ENCODE data around the gene FXYD3.
"Not testable (repeated sequence)": the region's sequence is repeated elsewhere in the genome, so short reads cannot be mapped to it uniquely, and the experiment has no call there.

FXYD3 gene

DNA sequence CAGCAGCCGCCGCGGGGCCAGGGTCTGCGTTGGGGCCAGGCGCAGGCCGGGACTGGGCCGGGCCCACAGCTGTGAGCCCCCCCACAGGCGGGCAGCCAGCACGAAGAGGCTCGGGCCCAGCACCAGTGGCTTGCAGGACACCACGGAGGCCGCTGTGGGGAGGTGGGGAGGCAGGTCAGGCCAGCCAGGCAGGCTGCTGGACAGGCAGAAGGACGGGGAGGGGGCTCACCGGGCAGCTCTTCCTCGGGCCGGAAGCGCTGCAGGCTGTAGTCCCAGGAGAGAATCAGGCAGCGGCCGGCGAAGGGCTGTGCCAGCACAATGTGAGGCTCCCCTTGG lies 11.0 kb downstream of the FXYD3 start:
- DNase-seq = no peak

- no peak for DNase-seq
Measured at GRCh38 chr19:35127871-35128270, 12.2 kb downstream of the FXYD3 start.

- DNase-seq = no peak
Measured at GRCh38 chr19:35128398-35129057, 12.9 kb downstream of the FXYD3 start.

DNA sequence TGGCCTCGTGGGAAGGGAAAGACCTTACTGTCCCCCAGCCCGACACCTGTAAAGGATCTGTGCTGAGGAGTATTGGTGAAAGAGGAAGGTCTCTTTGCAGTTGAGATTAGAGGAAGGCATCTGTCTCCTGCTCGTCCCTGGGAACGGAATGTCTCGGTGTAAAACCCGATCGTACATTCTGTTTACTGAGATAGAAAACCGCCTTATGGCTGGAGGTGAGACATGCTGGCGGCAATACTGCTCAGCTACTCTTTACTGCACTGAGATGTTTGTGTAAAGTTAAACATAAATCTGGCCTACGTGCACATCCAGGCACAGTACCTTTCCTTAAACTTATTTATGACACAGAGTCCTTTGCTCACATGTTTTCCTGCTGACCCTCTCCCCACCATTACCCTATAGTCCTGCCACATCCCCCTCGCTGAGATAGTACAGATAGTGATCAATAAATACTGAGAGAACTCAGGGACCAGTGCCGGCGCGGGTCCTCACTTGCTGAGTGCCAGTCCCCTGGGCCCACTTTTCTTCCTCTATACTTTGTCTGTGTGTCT lies 14.2 kb downstream of the FXYD3 start:
- not testable (repeated sequence) for DNase-seq

- no peak for DNase-seq
Measured at GRCh38 chr19:35130761-35131720, 15.4 kb downstream of the FXYD3 start.

- no peak for DNase-seq
Measured at GRCh38 chr19:35132254-35132653, 16.6 kb downstream of the FXYD3 start.

- no peak for DNase-seq
Measured at GRCh38 chr19:35133826-35134225, 18.2 kb downstream of the FXYD3 start.

DNA sequence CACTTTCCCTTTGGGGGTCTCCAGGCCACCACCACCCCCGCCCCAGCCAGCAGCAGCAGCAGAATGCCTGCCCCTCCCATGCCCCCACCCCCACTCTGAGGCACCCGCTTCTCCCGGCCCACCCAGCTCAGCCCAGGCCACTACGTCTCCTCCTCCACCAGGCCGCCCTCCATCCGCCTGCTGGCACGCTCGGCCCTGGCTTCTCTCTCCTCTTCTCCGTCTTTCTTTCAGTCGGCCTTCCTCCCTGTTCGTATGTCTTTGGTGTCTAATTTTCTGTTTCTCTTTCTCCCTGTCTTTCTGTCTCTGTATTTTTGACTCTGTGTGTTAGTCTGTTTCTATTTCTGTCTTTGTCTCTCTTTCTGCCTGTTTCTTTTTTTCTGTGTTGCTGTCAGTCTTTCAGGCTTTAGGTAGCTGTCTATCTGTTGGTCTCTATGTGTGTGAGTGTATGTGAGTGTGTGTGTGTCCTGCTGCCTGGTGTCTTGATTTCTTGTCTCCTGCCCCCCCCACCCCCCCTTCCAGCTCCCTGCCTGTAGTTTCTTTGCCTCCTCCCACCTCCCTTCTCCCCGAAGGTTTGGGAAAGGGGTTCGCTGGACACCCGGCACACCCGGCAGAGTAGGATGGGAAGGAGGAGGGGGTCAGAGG lies 19.1 kb downstream of the FXYD3 start, which contains the start of gene LGI4:
Gene LGI4 (minus strand): TSS at position 459 of the 642 bp plus-strand sequence. CDS start 379 bp downstream, at position 80.
- DNase-seq = no peak

DNA sequence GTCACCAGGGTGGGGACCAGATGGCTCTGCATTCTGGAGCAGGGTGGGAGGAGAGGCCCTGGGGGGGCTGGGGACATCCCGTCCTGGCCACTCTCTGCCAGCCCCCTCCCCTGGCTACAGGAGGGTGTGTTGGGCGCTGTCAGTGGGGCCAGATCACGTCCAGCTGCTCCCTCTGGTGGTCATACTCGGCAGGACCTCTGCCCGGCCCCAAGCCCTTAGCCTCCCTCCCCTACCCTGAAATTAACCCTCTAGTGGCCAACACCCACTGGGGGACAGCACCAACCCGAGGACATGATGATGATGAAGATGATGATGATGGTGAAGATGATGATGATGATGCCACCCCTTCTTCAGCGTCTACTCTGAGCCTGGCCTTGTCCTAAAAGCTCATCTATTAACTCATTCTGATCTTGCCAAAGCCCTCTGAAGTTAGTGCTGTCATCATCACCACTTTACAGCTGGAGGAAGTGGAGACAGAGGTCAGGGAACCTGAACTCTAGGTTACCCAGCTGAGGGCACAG lies 19.8 kb downstream of the FXYD3 start:
- DNase-seq = peak; percentile 31

DNA sequence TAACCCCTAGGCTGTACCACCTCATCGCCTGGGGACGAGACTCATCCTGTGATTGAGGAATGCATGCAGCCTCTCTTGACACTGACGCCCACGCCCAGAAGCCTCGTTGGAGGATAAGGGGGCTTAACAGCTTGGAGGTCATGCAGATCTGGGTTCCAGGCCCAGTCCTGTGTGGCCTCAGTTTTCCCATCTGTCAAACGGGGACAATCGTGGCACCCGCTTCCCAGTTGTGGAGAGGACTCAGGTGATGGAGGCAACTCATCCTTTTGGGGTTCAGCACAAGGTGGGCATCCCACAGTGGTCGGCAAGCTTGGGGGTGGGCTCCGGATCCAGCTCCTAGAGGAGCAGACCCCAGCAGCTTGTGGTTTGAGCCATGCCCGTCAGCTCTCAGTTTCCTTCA lies 20.6 kb downstream of the FXYD3 start:
- no peak for DNase-seq

GRCh38 chr19:35136977-35137702 lies 21.5 kb downstream of the FXYD3 start:
- no peak for DNase-seq

- DNase-seq = no peak
Measured at GRCh38 chr19:35138305-35138892, 22.8 kb downstream of the FXYD3 start, which contains the start of gene FXYD1. TSS of gene FXYD1 (plus strand) at chr19:35138824. CDS start at chr19:35140080, 1,256 bp downstream.

- DNase-seq = no peak
Measured at GRCh38 chr19:35140207-35140961, 24.8 kb downstream of the FXYD3 start.

DNA sequence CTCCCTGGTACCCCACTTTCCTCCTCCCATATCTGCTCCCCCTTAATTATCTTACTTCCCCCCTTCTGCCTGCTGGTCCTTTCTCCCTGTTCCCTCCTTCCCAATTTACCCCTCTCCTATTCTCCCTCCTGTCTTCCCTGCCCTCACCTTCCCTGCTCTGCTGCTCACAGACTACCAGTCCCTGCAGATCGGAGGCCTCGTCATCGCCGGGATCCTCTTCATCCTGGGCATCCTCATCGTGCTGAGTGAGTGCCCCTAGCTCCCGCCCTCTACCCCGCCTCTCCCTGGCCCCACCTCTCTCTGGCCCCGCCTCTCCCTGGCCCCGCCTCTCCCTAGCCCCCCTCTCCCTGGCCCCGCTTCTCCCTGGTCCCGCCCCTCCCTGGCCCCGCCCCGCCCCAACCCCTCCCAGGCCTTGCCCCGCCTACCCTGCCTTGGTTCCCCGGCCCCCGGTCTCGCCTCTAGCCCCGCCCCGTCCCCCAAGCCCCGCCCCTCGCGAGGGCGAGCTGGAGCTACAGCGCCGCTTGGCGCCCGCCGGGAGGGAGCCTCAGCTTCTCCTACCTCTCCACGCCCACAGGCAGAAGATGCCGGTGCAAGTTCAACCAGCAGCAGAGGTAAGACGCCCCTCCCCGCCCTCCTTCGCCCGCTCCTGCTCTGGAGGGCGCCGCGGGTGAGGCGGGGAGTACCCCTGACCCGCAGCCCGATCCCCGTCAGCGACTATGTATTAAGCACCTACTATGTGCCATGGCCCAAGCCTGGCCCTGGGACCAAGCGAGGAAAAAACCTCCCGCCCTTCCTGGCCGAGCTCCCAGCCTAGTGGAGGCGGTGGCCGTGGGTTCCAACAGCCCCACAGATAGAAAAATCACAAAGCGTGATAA lies 25.6 kb downstream of the FXYD3 start:
- peak; percentile 53 for DNase-seq

GRCh38 chr19:35141837-35142605 lies 26.4 kb downstream of the FXYD3 start:
- DNase-seq = no peak

DNA sequence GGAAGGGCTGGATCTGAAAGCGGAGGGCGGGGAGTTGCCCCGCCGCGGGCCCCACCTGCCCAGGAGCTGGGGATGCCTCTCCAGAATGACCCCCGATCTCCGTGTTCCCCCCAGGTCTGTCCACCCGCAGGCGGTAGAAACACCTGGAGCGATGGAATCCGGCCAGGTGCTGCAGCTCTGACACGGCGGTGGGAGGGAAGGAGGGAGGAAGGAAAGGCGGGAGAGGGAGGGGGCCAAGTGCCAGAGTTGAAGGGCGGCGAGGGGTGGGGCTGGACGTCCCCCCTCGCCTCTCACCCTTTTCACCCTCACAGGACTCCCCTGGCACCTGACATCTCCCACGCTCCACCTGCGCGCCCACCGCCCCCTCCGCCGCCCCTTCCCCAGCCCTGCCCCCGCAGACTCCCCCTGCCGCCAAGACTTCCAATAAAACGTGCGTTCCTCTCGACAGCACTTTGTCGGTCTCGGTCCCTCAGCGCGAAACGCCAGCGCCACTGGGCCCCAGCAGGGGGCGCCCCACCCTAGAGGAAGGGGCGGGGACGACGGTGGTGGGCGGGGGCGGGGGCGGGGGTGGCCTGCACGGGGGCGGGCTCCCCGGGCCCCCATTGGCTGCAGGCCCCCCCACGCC lies 27.1 kb downstream of the FXYD3 start:
- peak; percentile 59 for DNase-seq

DNA sequence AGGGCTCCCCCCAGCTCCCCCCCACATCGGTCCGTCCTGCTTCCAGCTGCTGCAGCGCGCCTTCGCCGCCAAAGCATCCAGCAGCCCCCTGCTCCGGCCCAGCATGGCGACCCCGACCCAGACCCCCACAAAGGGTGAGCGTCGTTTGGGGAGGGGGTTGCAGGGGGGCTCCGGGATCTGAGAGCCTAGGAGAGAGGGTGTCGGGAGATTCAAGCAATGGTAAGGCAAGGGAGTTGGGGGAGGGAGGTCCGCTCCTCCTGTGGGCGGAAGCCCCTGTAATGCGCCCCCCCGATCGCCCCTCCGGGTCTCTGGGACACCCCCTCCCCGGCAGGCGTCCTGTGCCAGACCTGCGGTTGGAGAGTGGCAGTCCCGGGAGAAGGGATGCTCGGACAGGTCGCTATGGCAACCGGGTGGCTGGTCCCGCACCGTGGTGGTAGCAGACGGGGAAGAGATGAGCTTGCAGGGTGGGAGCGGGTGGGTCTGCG lies 27.6 kb downstream of the FXYD3 start, which contains the start of gene FXYD7:
Gene FXYD7 (plus strand): TSS at position 25 of the 485 bp plus-strand sequence. CDS start 79 bp downstream, at position 104.
- DNase-seq = no peak

DNA sequence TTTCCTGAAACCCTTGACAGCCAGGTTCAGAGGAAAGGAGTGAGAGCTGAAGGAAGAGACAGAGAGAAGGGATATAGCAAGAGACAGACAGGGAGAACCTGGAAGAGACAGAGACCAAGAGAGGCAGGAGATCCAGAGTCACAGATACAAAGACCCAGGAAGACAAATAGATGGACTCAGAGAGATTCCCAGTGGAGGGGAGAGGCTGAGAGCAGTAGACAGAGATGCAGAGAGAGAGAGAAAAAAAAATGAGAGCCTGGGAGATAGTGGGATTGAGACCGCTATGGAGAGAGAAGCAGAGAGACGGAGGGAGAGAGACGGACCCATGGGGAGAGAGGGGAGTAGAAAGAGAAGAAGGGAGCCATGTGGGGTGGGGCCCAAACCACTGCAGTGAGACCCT lies 28.2 kb downstream of the FXYD3 start:
- DNase-seq = no peak
